Activated CD4-positive, alpha-beta T cell treated with anti-CD3 and anti-CD28 coated beads for 24 hours (primary cell): ENCODE data around the gene PI4KA.
"Not testable (repeated sequence)": the region's sequence is repeated elsewhere in the genome, so short reads cannot be mapped to it uniquely, and the experiment has no call there.

Experiments used
- DNase-seq, 2 donors: peaks; one replicate each; pipeline ENCODE4 v3.0.0-alpha.2; 2020; ENCODE audit warnings: low read depth in 2 of 2

PI4KA gene

GRCh38 chr22:20749453-20749852, 109.2 kb downstream of the PI4KA start:
- no peak for DNase-seq

- no peak for DNase-seq
These were observed 109.7 kb downstream of the PI4KA start for GRCh38 chr22:20748731-20749428.

GRCh38 chr22:20748082-20748481, 110.5 kb downstream of the PI4KA start:
- DNase-seq, result no peak

- DNase-seq, result no peak
These were observed 111.4 kb downstream of the PI4KA start for GRCh38 chr22:20747223-20747622.

GRCh38 chr22:20746431-20747189, 112.0 kb downstream of the PI4KA start:
- no peak for DNase-seq

GRCh38 chr22:20745119-20745518, 113.5 kb downstream of the PI4KA start:
- no peak for DNase-seq

GRCh38 chr22:20744456-20744855, 114.2 kb downstream of the PI4KA start:
- no peak for DNase-seq

GRCh38 chr22:20742764-20743163, 115.8 kb downstream of the PI4KA start:
- no peak for DNase-seq

GRCh38 chr22:20741634-20742581, 116.7 kb downstream of the PI4KA start:
- DNase-seq, result peak; percentile 22 to 29

- DNase-seq, result no peak
These were observed 117.5 kb downstream of the PI4KA start for GRCh38 chr22:20741008-20741633.

- DNase-seq, result no peak
These were observed 118.2 kb downstream of the PI4KA start for GRCh38 chr22:20740222-20740951.

GRCh38 chr22:20738394-20739089, 120.1 kb downstream of the PI4KA start:
- no peak for DNase-seq

- not testable (repeated sequence) for DNase-seq
These were observed 121.7 kb downstream of the PI4KA start for GRCh38 chr22:20736891-20737290.

GRCh38 chr22:20735356-20736162, 123.1 kb downstream of the PI4KA start:
- DNase-seq, result not testable (repeated sequence)

GRCh38 chr22:20732431-20732830, 126.2 kb downstream of the PI4KA start:
- DNase-seq, result not testable (repeated sequence)

- no peak for DNase-seq
These were observed 129.4 kb downstream of the PI4KA start for GRCh38 chr22:20729194-20729593.

GRCh38 chr22:20728523-20729190, 130.0 kb downstream of the PI4KA start:
- DNase-seq, result no peak

GRCh38 chr22:20727118-20728015, 131.2 kb downstream of the PI4KA start:
- DNase-seq, result no peak
